Lower leg skin (tissue), 3 donors: ENCODE measurements around the gene ST3GAL4.

Experiments used
- CTCF ChIP-seq, 3 donors: fragments of 450-650 bp; IDR thresholded peaks; one replicate each; pipeline ENCODE4 v1.5.1; 2016; ENCODE audit warnings: antibody characterized with exemption in 3 of 3, mild to moderate bottlenecking in 3 of 3, moderate library complexity in 2 of 3
- POLR2A ChIP-seq, 2 donors: fragments of 450-650 bp; IDR thresholded peaks; one replicate each; pipeline ENCODE4 v1.6.1; 2016 to 2017; ENCODE audit warnings: antibody characterized with exemption in 2 of 2, mild to moderate bottlenecking in 1 of 2, moderate library complexity in 1 of 2

GRCh38 chr11:126390272-126390867, 34.9 kb downstream of the ST3GAL4 start:
- TF ChIP-seq CTCF (IDR thresholded peaks at IDR 0.05) (no peak), POLR2A (IDR thresholded peaks at IDR 0.05) (no peak)
